GM19452 (cell line): ENCODE measurements around the gene PACC1.
A peak's percentile ranks its signal among the peaks of the same experiment; 100 is the strongest.
"Not testable (repeated sequence)": the region's sequence is repeated elsewhere in the genome, so short reads cannot be mapped to it uniquely, and the experiment has no call there.

ENCODE experiments used
- ATAC-seq: cut with Tn5 transposase; IDR thresholded peaks from one replicate; pipeline ENCODE4 v1.9.1; 2021; ENCODE audit not compliant: unreplicated experiment

Gene PACC1

DNA sequence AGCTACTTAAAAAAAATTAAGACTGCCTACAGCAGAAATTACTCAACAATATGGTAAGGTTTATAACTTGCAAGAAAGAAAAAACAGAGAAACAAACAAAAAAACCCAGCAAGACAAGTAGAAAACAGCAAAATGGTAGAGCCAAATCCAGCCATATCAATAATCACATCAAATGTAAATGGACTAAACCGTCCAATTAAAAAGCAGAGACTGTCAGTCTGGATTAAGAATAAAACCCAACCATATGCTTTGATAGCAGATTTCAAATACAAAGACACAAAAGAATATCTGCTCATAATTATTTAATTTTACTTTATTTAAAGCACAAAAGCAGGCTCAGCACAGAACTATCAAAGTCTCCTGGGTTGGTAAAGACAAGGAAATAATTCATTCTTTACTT is 17.5 kb downstream of the PACC1 start:
- no peak for ATAC-seq

DNA sequence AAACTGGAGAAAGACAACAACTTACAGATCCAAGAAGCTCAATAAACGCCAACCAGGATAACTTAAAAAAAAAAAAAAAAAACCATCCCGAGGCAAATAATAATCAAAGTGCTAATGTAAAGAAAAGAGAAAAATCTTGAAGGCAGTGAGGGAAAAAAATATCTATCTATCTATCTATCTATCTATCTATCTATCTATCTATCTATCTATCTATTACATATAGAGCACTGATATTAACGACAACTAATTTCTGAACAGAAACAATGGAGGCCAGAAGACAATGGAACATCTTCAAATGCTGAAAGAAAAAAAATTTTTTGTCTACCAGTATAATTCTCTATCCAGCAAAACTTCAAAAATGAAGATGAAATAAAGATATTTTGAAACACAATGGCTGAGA is 18.0 kb downstream of the PACC1 start:
- no peak for ATAC-seq

DNA sequence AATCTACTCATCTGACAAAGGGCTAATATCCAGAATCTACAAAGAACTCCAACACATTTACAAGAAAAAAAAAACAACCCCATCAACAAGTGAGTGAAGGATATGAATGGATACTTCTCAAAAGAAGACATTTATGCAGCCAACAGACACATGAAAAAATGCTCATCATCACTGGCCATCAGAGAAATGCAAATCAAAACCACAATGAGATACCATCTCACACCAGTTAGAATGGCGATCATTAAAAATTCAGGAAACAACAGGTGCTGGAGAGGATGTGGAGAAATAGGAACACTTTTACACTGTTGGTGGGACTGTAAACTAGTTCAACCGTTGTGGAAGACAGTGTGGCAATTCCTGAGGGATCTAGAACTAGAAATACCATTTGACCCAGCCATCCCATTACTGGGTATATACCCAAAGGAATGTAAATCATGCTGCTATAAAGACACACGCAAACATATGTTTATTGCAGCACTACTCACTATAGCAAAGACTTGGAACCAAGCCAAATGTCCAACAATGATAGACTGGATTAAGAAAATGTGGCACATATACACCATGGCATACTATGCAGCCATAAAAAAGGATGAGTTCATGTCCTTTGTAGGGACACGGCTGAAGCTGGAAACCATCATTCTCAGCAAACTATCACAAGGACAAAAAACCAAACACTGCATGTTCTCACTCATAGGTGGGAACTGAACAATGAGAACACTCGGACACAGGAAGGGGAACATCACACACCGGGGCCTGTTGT is 18.8 kb downstream of the PACC1 start:
- ATAC-seq = not testable (repeated sequence)

DNA sequence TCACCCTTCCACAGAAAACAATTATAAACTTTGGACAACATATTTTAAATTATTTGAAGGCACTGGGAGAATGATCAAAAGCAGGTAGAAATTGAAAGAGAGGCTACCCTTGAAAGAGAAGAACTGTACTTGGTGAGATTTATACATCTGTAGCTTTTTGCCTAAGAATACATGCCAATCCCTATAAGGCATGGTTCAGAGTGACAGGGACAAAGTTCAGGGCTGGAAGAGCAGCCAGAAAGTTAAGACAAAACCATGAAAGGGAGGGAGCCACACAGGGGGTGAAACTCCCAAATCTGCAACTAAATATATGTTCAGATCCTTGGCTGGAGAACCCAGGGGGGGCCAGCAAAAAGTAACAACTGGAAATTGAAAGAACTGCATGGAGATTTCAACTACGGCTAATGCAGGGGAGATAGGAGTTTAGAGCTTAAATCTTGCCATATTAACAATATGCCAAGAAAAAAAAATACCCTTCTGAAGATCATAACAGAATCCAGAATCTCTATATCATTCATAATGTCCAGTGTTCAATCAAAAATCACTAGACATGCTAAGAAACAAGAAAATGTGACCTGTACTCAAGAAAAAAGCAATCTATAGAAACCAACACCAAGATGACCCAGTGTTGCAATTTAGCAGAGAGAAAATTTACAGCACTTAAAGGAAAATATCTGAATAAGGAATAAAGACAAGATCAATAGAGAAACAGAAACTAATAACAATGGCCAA is 25.5 kb downstream of the PACC1 start:
- ATAC-seq = no peak

DNA sequence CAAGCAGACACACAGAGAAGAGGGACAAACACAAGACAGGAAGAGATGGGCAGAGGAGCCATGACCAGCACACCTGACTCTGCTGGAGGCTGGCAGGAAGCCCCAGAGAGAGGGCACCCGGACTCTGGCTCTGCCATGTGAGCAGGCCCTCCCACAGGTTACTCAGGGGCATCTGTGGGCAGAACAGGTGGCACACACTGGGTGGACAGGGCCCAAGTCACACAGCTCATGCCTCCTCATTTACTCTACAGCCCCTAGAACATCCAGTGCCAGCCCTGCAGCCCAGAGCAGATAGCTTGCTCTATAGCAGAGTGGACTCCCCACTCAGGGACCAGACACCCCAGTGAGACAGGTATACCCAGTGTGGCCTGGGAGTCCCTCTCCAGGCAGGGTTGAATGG is 28.7 kb downstream of the PACC1 start:
- no peak for ATAC-seq

DNA sequence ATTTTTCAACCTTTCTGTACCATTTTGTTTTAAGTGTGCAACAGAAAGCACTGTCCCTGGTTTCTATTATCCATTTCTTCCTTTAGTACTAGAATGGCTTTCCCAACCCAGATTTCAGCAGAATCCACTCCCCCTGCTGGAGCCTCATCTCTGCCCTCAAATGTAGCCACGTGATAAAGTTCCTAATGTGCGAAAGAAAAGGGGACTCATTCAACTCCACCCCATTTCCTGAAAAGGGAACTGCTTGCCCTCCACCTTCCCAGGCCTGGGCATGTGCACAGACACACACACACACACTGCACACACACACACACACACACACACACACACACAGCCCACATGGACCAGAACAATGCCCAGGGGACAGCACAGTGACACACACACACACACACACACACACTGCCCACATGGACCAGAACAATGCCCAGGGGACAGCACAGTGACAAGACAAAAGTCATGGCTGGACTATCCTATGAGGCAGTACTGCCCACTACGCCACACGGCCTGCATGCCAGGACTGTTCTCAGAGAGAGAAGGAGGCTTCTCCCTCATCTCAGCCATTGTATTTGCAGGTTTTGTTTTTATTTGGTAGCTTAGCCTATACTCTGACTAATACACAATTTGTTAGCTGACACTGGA is 33.2 kb downstream of the PACC1 start:
- no peak for ATAC-seq

DNA sequence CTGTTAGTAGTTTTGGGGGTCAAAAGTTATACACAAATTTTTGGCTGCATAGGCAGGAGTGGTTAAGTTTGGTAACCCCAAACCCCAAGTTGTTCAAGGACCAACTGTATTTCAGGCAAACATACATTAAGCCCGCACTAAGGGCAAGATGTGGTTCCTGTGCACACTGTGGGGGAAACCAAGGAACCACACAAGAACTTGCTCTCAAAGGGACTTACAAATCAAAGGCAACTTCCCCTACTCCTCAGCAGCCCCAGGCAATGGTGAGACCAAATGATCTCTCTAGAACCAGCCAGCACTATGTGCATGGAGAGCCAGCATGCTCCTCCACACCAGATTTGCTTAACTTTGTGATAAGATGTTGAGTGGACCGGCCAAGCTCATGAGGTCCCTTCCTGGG is 35.3 kb downstream of the PACC1 start:
- no peak for ATAC-seq

DNA sequence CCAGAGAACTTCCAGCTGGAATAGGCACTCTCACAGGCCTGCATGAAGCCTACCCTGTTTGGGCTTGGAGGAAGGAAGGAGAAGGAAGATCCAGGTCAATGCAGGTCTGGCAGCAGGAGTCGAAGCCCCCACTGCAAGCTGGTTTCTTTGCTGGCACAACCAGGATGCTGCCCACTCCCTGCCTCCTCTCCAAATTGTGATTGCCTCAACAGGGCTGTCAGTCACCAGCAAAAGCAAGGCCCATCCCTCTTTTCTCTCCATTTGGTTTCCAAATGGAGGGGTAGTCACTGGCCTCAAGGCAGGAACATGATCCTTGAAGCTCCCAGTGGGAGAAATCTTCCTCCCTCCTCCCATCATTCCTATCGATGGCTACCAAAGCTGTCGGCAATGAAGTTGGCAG is 37.0 kb downstream of the PACC1 start:
- no peak for ATAC-seq

DNA sequence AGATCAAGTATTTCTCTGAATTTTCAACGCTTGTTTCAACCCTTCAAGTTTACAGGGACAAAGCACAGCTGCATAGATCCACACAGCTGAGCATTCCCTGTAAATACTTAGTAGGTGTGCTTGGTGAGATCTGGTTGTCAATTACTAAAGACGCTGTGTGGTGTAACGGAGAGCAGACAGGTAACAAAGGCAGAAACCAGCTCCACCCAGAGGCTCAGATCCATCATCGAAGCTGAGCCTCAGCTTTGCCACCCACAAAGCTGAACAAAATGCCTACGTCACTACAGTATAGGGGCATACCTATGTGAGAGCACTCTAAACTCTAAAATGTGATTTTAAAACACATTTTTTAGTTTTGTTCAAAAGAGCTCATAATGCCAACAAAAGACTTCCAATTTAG is 38.7 kb downstream of the PACC1 start:
- no peak for ATAC-seq

DNA sequence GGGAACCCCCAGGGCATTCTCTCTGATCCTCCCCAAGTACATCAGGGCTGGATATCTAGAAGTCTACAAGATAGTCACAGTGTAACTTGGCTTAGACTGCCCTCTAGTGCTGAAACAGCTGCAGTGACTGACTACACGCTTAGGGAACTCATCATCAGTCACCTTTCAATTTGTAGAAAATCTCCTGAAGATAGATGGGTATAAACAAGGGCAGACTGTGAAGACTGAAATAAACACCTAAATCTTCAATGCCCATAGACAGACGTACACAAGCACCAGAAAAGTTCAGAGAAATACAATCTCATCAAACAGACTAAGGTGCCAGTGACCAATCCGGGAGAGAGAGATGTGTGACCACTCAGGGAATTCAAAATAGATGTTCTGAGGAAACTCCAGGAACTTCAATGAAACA is 46.6 kb downstream of the PACC1 start:
- peak; percentile 85 for ATAC-seq

DNA sequence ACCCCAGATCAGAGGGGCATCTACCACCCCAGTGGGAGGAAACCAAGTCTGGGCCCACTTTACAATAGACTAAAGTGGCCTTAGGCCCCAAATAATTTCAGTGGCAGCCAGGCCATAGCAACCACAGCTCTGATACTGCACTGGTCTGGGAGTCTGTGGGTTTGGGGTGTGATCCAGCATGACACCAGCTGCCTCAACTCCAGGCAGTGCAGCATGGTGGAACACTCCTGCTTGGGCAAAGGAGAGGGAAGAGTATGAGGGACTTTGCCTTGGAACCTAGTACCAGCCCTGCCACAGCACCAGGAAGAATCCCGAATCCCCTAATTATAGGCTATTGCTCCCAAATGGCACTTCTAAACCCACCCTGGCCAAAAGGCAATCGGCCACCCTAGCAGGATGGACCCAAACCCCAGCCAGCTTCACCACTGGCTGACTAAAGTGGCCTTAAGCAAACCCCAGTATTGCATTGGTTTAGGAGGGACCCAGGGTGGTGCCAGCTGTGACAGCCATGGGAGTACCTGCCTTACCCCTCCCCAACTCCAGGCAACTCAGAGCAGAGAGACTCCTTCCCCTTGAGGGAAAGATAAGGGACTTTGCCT is 47.1 kb downstream of the PACC1 start:
- ATAC-seq = peak; percentile 39

DNA sequence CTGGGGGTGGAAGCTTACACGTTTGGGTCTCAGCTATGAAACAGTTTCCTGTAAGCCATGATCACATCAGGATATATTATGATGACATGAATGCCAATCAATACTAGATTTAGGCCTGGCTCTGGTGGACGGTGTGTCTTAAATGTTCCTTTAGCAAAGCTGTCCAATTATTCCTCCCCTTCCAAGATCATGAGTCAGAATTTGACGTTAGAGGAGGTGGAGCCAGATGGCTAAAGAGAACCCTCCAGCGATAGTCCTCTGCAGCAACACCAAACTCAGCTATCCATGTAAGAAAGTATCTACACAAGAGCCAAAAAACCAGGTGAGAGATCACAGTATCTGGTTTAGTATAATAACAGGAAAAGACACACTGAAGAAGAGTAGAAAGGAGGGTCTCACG is 47.8 kb downstream of the PACC1 start:
- no peak for ATAC-seq

DNA sequence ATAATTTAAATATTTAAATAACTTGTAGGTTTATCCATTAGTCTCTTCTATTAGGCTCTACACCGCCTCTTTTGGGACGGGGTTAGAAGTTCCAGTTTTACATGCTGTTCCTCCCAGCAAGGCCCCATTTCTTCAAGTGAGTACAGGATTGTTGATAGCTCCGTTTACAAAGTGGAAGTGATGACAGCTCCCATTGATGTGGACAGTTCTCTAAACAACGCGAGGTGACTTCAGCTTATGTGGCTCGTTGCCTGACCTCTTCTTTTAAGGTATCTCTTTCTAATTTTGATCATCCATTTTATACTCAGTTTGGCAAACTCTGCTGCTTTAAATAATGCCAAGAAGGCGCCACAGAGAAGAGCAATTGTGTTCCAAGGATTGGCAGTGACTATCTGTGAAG is 49.7 kb downstream of the PACC1 start:
- ATAC-seq = no peak

DNA sequence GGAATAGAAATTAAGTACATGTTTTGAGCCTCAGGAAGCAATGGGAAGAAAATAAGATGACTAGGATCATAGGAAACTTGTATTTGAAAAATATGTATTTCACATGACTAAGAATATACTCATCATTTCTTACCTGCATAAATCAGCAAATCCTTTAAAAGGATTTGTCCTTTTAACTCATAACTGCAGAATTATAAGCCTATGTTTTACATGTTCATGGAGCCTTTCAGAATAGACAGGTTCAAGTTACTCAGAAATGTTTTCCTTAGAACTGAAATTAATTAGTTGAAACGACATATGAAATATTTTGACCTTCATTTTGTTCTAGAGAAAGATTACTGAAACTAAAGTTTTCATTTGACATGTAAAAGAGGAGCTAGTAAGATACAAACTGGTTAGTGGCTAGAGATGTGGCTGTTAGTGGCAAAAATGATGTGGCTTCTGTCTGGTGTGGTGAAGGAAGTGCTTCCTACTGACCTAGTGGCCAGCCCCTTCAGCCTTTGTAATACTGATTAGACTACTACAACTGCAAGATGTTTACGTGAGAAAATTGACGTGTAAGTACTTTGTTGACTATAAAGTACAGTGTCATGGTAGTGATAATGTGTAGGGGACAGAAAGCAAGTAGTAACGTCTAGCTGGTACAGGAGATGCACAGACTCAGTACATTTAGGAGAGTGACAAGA is 54.7 kb downstream of the PACC1 start:
- ATAC-seq = no peak

DNA sequence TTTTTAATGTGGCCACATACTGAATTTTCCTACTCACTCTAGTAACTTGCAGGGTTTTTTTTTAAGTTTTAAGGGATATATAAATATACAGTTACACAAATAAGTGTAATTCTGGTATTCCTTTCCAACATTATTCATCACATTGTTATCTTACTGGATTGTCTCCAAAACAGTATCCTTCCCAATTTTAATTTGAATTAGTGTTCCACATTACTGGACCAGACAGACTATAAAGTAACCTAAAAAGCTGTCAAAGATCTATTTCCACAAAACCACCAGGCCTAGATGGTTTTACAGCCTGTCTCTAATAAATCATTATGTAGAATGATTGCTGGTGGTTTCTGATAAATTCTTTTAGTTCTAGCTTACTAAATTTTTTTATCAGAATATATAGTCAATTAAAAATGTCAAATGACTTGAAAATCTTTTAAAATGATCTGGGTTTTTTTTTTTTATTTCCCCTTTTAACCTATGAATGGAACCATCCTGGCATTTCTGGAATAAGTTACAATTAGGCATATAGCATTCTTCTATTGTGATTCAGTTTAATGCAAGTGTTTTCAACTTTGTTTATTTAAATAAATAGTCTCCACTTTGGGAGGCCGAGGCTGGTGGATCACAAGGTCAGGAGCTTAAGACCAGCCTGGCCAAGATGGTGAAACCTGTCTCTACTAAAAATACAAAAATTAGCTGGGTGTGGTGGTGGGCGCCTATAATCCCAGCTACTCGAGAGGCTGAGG is 59.3 kb downstream of the PACC1 start:
- no peak for ATAC-seq

DNA sequence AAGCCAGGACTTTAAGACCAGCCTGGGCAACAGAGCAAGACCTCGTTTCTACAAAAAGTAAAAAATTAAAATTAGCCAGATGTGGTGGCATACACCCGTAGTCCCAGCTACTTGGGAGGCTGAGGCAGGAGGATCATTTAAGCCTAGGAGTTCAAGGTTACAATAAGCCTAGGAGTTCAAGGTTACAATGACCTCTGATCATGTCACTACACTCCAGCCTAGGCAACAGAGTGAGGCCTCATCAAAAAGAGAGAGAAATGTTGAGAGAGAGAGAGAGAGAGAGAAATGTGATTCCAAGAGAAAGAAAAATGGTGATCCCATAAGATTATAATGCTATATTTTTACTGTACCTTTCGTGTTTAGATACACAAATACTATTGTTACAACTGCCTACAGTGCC is 60.2 kb downstream of the PACC1 start:
- no peak for ATAC-seq

DNA sequence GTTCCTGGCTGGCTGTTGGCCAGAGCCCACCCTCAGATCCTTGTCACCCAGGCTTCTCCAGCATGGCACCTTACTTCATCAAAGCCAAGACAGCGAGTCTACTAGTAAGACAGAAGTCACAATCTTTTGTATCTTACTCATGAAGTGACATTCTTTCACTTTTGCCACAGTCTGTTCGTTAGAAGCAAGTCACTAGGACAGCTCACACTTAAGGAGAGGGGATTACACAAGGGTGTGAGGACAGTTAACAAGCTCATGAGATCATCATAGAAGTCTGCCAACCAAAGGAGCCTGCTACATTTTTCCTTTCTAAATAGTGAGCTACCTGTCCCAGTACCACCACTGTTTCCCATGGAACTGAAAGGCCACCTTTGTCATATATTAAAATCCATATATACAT is 61.5 kb downstream of the PACC1 start:
- no peak for ATAC-seq

DNA sequence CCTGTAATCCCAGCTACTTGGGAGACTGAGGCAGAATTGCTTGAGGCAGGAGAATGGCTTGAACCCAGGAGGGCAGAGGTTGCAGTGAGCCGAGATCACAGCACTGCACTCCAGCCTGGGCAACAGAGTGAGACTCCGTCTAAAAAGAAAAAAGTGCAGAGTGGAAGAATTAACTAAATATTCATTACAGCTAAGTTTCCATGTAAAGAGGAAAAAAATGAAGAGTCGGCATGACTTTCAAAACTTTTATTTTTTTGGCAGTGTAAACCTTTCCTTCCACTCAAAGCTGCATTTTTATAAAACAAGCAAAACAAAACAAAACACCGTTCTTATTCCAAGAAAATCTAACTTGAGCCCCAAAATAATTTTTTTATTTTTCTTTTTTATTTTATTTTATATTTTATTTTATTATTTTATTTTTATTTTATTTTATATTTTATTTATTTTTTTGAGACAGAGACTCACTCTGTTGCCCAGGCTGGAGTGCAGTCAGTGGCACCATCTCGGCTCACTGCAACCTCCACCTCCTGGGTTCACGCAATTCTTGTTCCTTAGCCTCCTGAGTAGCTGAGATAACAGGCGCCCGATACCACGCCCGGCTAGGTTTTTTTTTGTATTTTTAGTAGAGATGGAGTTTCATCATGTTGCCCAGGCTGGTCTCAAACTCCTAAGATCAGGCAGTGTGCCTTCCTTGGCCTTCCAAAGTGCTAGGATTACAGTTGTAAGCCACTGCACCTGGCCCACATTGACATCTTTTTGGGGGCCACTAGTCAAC is 62.9 kb downstream of the PACC1 start:
- ATAC-seq = no peak

DNA sequence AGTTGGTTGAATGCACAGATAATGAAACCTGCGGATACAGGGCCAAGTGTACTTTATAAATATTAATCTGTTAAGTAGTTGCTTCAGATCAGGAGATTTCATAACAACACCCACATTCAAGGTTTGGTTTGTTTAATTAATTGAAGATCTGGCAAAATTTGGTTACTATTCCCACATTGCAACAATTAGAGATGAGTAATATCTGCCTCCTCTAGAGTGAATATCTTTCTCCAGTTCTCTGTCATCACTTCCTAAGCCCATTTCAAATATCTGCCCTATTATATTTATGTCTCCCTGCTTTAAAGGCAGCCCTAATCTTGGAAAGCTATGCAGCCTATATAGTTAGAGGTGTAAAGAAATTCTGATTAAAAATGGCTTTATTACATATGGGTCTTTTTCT is 68.1 kb downstream of the PACC1 start:
- ATAC-seq = no peak

DNA sequence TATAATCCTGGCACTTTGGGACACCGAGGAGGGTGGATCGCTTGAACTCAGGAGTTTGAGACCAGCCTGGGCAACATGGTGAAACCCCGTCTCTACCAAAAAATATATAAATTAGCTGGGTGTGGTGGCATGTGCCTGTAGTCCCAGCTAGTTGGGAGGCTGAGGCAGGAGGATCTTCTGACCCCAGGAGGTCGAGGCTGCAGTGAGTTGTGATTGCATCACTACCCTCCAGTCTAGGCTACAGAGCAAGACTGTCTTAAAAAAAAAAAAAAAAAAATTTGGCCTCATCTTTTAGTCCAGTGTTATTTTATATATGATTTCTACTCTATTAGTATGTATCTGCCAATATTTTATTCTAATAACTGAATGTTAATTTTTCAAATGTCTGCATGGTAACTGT is 69.8 kb downstream of the PACC1 start:
- ATAC-seq = no peak
